HepG2 (cell line): ENCODE results near the gene CD209. TPM values are rescaled to one million over a fixed set of nuclear protein-coding genes. Genes with fewer than 3 reads are reported as not detected.

Source experiments
- ATAC-seq: fragments of 200-7000 bp; cut with Tn5 transposase; 3 replicates; pipeline ENCODE4 v1.9.1; 2020; ENCODE audit warnings: mild to moderate bottlenecking, moderate library complexity
- BruUV-seq: library from RNA; stranded (reverse); fragments of 400-500 nt; replicated peaks from 2 replicates; lab custom pipeline; 2021; lab: Mats Ljungman, UMichigan
- CTCF ChIA-PET: fragments of 300-600 bp; formaldehyde crosslinking; extraction: SDS; loops from one replicate; lab custom pipeline; 2021; ENCODE audit warnings: low total read pairs, inconsistent platforms, low intra/inter-chr PET ratio; lab: Yijun Ruan, JAX
- POLR2A ChIA-PET: fragments of 350-600 bp; sonication (Branson Sonifier 250); formaldehyde crosslinking; loops from one replicate; lab custom pipeline; 2020; ENCODE audit warnings: antibody characterized with exemption, inconsistent platforms; lab: Yijun Ruan, JAX
- DNase-seq: peaks from one replicate; pipeline ENCODE4 v3.0.0-alpha.2; 2015; ENCODE audit warnings: low spot score
- FAIRE-seq: peaks from 3 replicates; lab custom pipeline; 2011; peaks lifted over from hg19 to GRCh38; lab: Jason Lieb, UNC
- H2AFZ ChIP-seq: one replicate; pipeline ENCODE4 v1.6.1; 2011; ENCODE audit warnings: low read length, inconsistent platforms
- H3K27ac ChIP-seq: fragments of 300-600 bp; 3 replicates; pipeline ENCODE4 v1.8.0; 2011; ENCODE audit warnings: mixed run types, mild to moderate bottlenecking, mixed read lengths, low read length, inconsistent platforms; ENCODE audit not compliant: insufficient read depth; ENCODE audit errors: extremely low read length
- H3K27me3 ChIP-seq, 2 experiments: fragments of 200-600 bp in 1 of 2; 2 replicates in 1 of 2; 3 replicates in 1 of 2; pipeline versions ENCODE4 v1.6.0 to v1.8.0; 2011; ENCODE audit warnings: low read length in 2 of 2, mild to moderate bottlenecking in 2 of 2, moderate library complexity in 2 of 2, inconsistent platforms in 1 of 2; ENCODE audit not compliant: insufficient read depth in 2 of 2, control insufficient read depth in 1 of 2
- H3K36me3 ChIP-seq, 2 experiments: fragments of 200-600 bp in 1 of 2; replicated peaks in 1 of 2; 2 replicates in 1 of 2; 3 replicates in 1 of 2; pipeline versions ENCODE4 v1.5.1 to v1.8.0; 2011; ENCODE audit warnings: low read length in 2 of 2, inconsistent platforms in 1 of 2; ENCODE audit not compliant: insufficient read depth in 2 of 2, control insufficient read depth in 1 of 2
- H3K4me1 ChIP-seq: 2 replicates; pipeline ENCODE4 v1.5.1; 2012; ENCODE audit warnings: low read length, inconsistent platforms; ENCODE audit not compliant: insufficient read depth
- H3K4me2 ChIP-seq: 2 replicates; pipeline ENCODE4 v1.6.0; 2011; ENCODE audit warnings: low read depth, low read length, inconsistent platforms
- H3K4me3 ChIP-seq, 3 experiments: fragments of 200-600 bp in 1 of 3; sonication (generic), shearing (Covaris generic) in 1 of 3; replicated peaks in 1 of 3; 2 replicates each; pipeline ENCODE4 v1.5.1; 2011 to 2016; ENCODE audit warnings: low read length in 3 of 3, inconsistent platforms in 2 of 3, low read depth in 2 of 3, mild to moderate bottlenecking in 2 of 3, control low read depth in 1 of 3, mixed read lengths in 1 of 3; ENCODE audit not compliant: insufficient read depth in 1 of 3
- H3K79me2 ChIP-seq: one replicate; pipeline ENCODE4 v1.6.1; 2011; ENCODE audit warnings: low read length, inconsistent platforms; ENCODE audit not compliant: insufficient read depth
- H3K9ac ChIP-seq: 2 replicates; pipeline ENCODE4 v1.6.0; 2011; ENCODE audit warnings: mild to moderate bottlenecking, low read depth, low read length, inconsistent platforms; ENCODE audit not compliant: insufficient read depth
- H3K9me3 ChIP-seq: 2 replicates; pipeline ENCODE4 v1.5.1; 2012; ENCODE audit warnings: mild to moderate bottlenecking, low read length
- H4K20me1 ChIP-seq: 2 replicates; pipeline ENCODE4 v1.6.0; 2011; ENCODE audit warnings: inconsistent platforms, mild to moderate bottlenecking, low read length, moderate library complexity; ENCODE audit not compliant: insufficient read depth
- CENPBD1 ChIP-seq: sonication (generic); formaldehyde crosslinking; IDR thresholded peaks from 2 replicates; pipeline ENCODE4 v1.8.0; 2022; ENCODE audit warnings: missing genetic modification reagents, low read depth, mild to moderate bottlenecking, borderline replicate concordance
- MYNN ChIP-seq: sonication (generic); formaldehyde crosslinking; IDR thresholded peaks from 2 replicates; pipeline ENCODE4 v1.4.0; 2020; ENCODE audit warnings: mild to moderate bottlenecking, low read depth, missing genetic modification reagents
- NR0B2 ChIP-seq: sonication (generic); formaldehyde crosslinking; IDR thresholded peaks from 2 replicates; pipeline ENCODE4 v1.4.0; 2020; ENCODE audit warnings: mild to moderate bottlenecking, missing genetic modification reagents
- RNF2 ChIP-seq: fragments of 450-650 bp; conservative IDR thresholded peaks from 2 replicates; pipeline ENCODE4 v1.6.1; 2016; ENCODE audit warnings: low read depth
- RXRB ChIP-seq: IDR thresholded peaks from 2 replicates; pipeline ENCODE4 v1.6.1; 2016; ENCODE audit warnings: borderline replicate concordance, missing genetic modification reagents, missing compliant biosample characterization
- SSRP1 ChIP-seq: IDR thresholded peaks from 2 replicates; pipeline ENCODE4 v1.6.1; 2016; ENCODE audit warnings: control low read depth
- TEF ChIP-seq: sonication (generic); formaldehyde crosslinking; IDR thresholded peaks from 2 replicates; pipeline ENCODE4 v1.5.0; 2020; ENCODE audit warnings: missing genetic modification reagents
- ZFP36 ChIP-seq: fragments of 150-350 bp; IDR thresholded peaks from 2 replicates; pipeline ENCODE4 v1.6.1; 2018; ENCODE audit warnings: borderline replicate concordance, low read length, low read depth; ENCODE audit not compliant: partially characterized antibody
- ZGPAT ChIP-seq: IDR thresholded peaks from 2 replicates; pipeline ENCODE4 v1.6.1; 2016; ENCODE audit warnings: mild to moderate bottlenecking
- ZNF160 ChIP-seq: sonication (generic); formaldehyde crosslinking; IDR thresholded peaks from 2 replicates; pipeline ENCODE4 v1.8.0; 2022; ENCODE audit warnings: mild to moderate bottlenecking, inconsistent platforms, missing genetic modification reagents
- ZNF383 ChIP-seq: sonication (generic); formaldehyde crosslinking; IDR thresholded peaks from 2 replicates; pipeline ENCODE4 v1.4.0; 2020; ENCODE audit warnings: missing genetic modification reagents, mild to moderate bottlenecking, borderline replicate concordance
- ZNF430 ChIP-seq: sonication (generic); formaldehyde crosslinking; IDR thresholded peaks from 2 replicates; pipeline ENCODE4 v1.9.0; 2021; ENCODE audit warnings: mild to moderate bottlenecking, missing genetic modification reagents
- ZNF691 ChIP-seq: sonication (generic); formaldehyde crosslinking; IDR thresholded peaks from 2 replicates; pipeline ENCODE4 v1.4.0; 2020; ENCODE audit warnings: missing genetic modification reagents, low read depth, mild to moderate bottlenecking, borderline replicate concordance
- ZNF761 ChIP-seq: sonication (generic); formaldehyde crosslinking; conservative IDR thresholded peaks from 2 replicates; pipeline ENCODE4 v1.4.0; 2020; ENCODE audit warnings: mild to moderate bottlenecking, missing genetic modification reagents
- ZNF766 ChIP-seq: sonication (generic); formaldehyde crosslinking; IDR thresholded peaks from 2 replicates; pipeline ENCODE4 v1.5.0; 2020; ENCODE audit warnings: missing genetic modification reagents, borderline replicate concordance
- ZNF781 ChIP-seq: sonication (generic); formaldehyde crosslinking; IDR thresholded peaks from 2 replicates; pipeline ENCODE4 v1.5.1; 2020; ENCODE audit warnings: borderline replicate concordance, mild to moderate bottlenecking, missing genetic modification reagents; ENCODE audit errors: not compliant biosample characterization
- ZNF816 ChIP-seq: sonication (generic); formaldehyde crosslinking; IDR thresholded peaks from 2 replicates; pipeline ENCODE4 v1.8.0; 2022; ENCODE audit warnings: missing genetic modification reagents, mild to moderate bottlenecking, borderline replicate concordance
- WGBS: methylation state at CpG from one replicate; pipeline ENCODE4 v1.1.6; 2017; ENCODE audit warnings: low lambda C conversion rate; 5-methylcytosine and 5-hydroxymethylcytosine counted together
- in situ Hi-C: cut with HindIII; loops from 2 replicates; pipeline ENCODE4 v1.10.0; 2017; ENCODE audit warnings: low pct_unique_long_range_greater_than_20kb; ENCODE audit not compliant: extremely low pct_ligation_motif_present
- intact Hi-C: fragments of 100-400 bp; cut with micrococcal nuclease; formaldehyde crosslinking; loops from one replicate; pipeline ENCODE4 v1.10.0; 2022; ENCODE audit not compliant: unreplicated experiment
- polyA plus RNA-seq, 8 experiments: library from polyadenylated mRNA; depleted of rRNA in 3 of 8; stranded (reverse) in 7 of 8; unstranded in 1 of 8; fragments of >200 nt; fragmentation: Illumina TruSeq in 4 of 8; extraction: Trizol in 4 of 8; gene quantifications; 2 replicates each; pipeline versions ENCODE4 v1.2.1 to v1.2.3, GENCODE V29; 2011 to 2016; ENCODE audit warnings: low read depth in 4 of 8, missing spikeins in 1 of 8, mixed read lengths in 1 of 8; ENCODE audit not compliant: insufficient read depth in 1 of 8
- total RNA-seq, 5 experiments: library from RNA; depleted of rRNA; stranded (reverse); fragments of >200 nt; fragmentation: Illumina TruSeq; extraction: Trizol; gene quantifications; 2 replicates each; pipeline ENCODE4 v1.2.3, GENCODE V29; 2016; ENCODE audit warnings: low read depth in 1 of 5
- TF ChIP-seq, protein P1 (sequence below): sonication (generic); formaldehyde crosslinking; IDR thresholded peaks from 2 replicates; pipeline ENCODE4 v1.8.1; 2023; ENCODE audit warnings: mild to moderate bottlenecking, moderate library complexity, missing genetic modification reagents

CD209 gene
- total and polyA plus RNA-seq, 2 of the 13 experiments (the other 11 are each of a cell fraction or from before 2014, with no cell fraction given) = not detected

DNA sequence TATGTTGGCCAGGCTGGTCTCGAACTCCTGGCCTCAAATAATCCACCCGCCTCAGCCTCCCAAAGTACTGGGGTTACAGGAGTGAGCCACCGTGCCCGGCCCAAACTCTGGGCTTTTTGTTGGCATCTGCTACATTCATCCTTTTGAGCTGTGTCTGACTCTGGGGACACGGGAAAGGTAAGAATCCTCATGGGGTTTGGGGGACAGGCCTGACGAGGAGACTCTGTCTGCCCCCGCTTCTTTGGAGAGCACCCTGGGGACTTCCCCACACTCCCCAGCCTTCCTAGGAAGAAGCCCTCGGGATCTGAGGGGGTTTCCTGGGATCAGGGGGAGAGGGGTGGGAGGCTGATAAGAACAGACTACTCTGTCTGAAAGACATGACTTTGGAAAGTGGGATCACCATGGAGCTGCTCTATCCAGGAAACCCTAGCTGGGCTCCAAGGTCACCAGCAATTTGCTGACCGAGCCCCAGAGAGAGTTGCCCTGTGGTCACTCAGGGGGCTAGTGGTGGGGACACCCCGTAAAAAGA is 37.3 kb downstream of the CD209 start:
- 28% methylated on average over 6 of the region's 10 CpGs for WGBS
- ChIA-PET CTCF (no interaction called here), POLR2A (no interaction called here)
- BruUV-seq = no TSS peak
- in situ Hi-C loops (no loop called here), intact Hi-C loops (no loop called here)
- TF ChIP-seq ZGPAT (CRISPR knock-in tag) (no peak), TEF (CRISPR knock-in tag) (no peak), RNF2 (no peak), ZNF781 (no peak), ZNF691 (CRISPR knock-in tag) (no peak), ZNF766 (no peak), RXRB (no peak), CENPBD1 (CRISPR knock-in tag) (no peak), ZNF430 (CRISPR knock-in tag) (no peak), SSRP1 (CRISPR knock-in tag) (no peak), MYNN (CRISPR knock-in tag) (no peak), ZNF761 (CRISPR knock-in tag) (no peak), ZNF160 (CRISPR knock-in tag) (no peak), NR0B2 (CRISPR knock-in tag) (no peak), ZNF383 (no peak), ZNF816 (CRISPR knock-in tag) (no peak), ZFP36 (no peak)
- TF ChIP-seq, protein P1, sequence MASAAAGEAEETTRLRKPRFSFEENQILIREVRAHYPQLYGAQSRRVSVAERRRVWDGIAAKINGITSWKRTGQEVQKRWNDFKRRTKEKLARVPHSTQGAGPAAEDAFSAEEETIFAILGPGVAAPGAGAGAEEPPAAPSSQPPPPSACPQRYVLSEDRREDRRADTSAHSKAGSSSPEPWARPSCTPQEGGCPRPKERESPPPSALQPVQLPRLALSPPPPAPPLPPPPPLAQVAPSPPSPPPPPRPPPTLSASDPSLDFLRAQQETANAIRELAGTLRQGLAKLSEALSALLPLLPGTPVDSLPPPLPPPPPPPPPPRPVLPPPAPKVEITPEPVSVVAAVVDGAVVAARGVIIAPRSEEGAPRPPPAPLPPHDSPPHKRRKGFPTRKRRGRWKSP (CRISPR knock-in tag) = no peak
- H3K27ac ChIP-seq = no peak overlapping the region
- FAIRE-seq (no peak), DNase-seq (no peak), ATAC-seq (no peak)
- H3K4me2 ChIP-seq = no peak overlapping the region
- no peaks in the 10 kb centered on the region for H4K20me1 ChIP-seq
- H3K4me3 ChIP-seq = no peak overlapping the region
- H3K4me1 ChIP-seq = no peaks in the 10 kb centered on the region
- peaks cover 0 to 7% of the 10 kb centered on the region in 2 experiments; a peak in 3 of 5 replicates for H3K27me3 ChIP-seq
- H3K36me3 ChIP-seq = no peaks in the 10 kb centered on the region
- H3K9ac ChIP-seq = no peak overlapping the region
- no peaks in the 10 kb centered on the region for H3K9me3 ChIP-seq
- no peaks in the 10 kb centered on the region for H3K79me2 ChIP-seq
- H2AFZ ChIP-seq = no peak overlapping the region
